Measurements from ENCODE around the gene CDC25A.

DNA sequence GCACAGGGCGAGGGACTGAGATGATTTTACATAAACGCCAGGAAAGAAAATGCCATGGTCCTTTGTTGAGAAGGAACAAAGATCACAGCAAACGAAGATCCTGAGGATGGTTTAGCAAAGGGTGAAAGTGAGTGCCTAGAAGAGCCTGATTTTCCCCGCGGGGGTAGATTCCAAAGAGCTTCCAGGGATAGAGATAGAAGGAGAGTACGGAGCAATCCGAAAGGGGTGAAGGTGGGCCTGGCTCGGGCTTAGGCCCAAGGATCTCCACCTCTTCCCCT is 977 bp downstream of the CDC25A start:
- TF ChIP-seq AFF4 (CRISPR knock-in tag; IDR thresholded peaks at IDR 0.05) (no peak), ZNF551 (CRISPR knock-in tag; IDR thresholded peaks at IDR 0.05) (no peak), CEBPB (tag; IDR thresholded peaks at IDR 0.05) (no peak)
- TF ChIP-seq, protein P1, sequence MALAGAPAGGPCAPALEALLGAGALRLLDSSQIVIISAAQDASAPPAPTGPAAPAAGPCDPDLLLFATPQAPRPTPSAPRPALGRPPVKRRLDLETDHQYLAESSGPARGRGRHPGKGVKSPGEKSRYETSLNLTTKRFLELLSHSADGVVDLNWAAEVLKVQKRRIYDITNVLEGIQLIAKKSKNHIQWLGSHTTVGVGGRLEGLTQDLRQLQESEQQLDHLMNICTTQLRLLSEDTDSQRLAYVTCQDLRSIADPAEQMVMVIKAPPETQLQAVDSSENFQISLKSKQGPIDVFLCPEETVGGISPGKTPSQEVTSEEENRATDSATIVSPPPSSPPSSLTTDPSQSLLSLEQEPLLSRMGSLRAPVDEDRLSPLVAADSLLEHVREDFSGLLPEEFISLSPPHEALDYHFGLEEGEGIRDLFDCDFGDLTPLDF (CRISPR knock-in tag; IDR thresholded peaks at IDR 0.05), result no peak
